GM21360 (cell line): ENCODE measurements around the gene CKS1B.

Experiments used
- ATAC-seq: cut with Tn5 transposase; IDR thresholded peaks from one replicate; pipeline ENCODE4 v1.9.1; 2021; ENCODE audit warnings: mild to moderate bottlenecking, moderate library complexity; ENCODE audit not compliant: unreplicated experiment

Gene CKS1B

GRCh38 chr1:155000411-155000725 is 25.9 kb downstream of the CKS1B start:
- no peak for ATAC-seq

- ATAC-seq: no peak
These were observed 26.4 kb downstream of the CKS1B start for GRCh38 chr1:155000726-155001424.

DNA sequence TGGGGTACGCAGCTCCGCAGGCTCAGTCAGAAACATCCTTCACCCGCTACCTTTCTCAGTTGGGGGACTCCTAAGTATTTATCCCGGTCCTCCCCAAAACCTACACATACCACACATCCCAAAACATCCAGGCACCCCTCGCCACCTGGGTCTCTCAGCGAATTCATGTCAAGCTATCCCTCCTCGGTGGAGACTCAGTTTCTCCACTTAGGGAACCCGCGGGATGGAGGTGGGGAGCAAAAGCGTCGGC is 26.9 kb downstream of the CKS1B start:
- ATAC-seq: no peak

- peak; percentile 36 for ATAC-seq
These were observed 27.4 kb downstream of the CKS1B start for GRCh38 chr1:155001675-155002463.

DNA sequence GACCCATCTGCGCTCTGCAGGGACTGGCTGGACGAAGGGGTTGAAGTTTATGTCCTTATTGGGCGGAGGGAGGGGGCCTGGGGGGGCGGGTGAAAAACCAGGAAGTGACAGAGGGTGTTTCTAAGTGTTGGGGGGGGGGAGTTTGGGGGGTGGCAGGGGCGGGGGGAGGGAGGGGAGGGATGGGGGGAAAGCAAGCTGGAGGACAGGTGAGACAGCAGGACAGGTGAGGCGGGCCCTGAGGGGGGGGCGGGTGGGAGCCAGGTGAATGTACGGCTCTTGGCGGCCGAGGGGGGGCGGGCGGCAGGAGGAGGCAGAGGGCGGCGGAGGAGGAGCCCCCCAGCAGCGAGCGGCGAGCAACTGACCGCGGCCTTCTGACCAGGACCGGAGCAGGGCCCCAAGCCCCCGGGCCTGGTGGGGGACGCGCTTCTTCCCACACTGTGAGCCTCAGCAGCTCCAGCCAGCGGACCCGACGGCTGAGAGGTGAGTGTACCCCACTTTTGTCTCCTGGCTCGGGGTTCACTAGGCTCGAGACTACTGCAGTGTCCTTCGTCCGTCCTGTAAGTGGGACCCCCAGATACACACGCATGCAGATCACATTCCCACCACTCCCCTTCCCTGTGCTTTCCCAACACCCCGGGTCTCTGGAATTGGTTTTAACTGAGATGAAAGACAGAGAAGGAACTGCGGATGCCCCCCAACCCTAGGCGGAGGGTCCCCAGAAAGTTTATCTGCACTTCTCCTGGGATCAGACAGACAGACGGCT is 28.2 kb downstream of the CKS1B start, which contains the start of gene ZBTB7B:
Gene ZBTB7B (plus strand): TSS at position 339 of the 763 bp plus-strand sequence. CDS start 11,859 bp downstream, outside the sequence.
- no peak for ATAC-seq

DNA sequence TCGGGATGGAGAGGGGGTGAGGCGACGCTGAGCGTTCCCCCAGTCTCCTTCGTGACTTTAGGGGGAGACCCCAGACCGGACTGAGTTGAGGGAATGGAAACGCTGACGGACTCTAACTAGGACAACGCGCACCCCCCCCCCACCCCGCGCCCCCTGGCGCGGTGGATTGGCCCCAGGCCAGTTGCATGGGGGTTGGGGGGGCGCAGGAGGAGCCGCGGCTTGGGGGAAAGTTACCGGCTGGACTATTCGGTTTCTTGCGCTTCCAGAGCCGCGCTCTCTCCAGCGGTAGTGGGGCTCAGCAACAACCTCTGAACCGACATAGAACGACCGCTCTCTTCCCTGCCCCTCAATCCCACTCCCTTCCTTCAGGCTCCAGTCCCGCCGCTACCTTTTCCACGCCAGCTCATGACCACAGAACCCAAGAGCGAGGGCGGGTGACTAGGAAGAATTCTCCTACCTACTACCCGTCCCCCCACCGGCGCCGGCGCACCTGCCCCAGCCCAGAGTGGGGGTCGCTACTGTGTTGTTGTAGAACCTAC is 28.8 kb downstream of the CKS1B start:
- no peak for ATAC-seq

DNA sequence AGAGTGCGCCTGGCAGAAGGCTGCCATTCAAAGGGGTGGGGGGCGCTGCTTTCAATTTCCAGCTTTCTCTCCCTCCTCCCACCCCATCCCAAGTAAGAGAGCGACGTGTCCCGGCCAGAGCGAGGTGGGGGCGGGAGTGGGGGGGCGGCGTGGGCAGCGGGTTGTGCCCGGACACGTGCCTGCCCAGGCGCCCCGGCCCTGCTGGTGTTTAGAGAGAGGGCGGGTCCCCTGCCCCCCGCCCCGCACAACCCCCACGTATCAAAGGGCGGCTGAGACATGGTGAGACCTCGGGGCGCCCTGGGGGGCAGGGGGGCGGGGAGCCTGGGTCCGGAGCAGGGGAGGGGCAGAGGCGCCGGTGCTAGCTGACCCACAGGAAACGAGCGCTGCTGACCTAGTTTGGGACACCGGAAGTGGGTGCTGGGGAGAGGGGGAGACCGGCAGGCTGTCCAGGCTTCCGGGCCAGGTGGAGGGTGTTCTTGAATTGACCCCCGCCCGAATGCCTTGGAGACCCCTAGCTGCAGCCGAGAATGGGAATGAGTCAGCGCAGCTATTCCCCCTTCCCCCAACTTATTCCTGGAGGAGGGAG is 29.4 kb downstream of the CKS1B start:
- ATAC-seq: no peak

DNA sequence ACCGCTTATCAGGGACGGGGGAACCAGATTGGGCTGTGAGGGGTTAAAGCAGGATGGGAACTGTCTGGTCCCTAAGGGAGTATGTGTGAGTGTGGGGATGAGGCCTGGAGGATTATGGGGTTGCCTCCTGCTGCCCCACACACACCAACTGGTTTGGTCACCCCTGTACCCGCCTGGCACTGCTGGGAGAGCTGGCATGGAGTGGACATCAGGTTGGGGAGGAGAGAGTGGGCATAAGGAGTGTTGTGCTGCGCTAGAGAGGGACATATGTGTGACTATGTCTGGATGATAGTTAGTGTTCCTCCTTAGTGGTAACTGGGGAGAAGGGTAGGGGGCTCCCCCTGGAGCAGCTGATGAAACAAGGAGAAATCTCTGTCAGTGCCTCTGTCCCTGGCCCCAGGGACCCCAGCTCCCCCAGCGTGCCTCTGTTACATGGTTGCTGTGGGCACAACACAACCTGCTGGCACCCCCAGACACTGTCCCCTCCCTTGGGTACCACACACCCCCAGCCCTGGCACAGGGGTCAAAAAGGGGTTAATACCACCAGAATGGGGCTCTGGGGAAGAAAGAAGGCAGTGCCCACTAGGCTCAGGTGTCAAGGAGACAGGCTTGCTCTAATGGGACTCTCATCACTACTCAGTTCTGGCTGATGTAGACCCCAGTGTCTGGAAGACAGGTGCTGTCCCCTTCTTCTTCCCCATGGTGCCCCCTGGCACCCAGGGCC is 30.0 kb downstream of the CKS1B start:
- ATAC-seq: no peak

GRCh38 chr1:155005076-155006011 is 30.9 kb downstream of the CKS1B start:
- no peak for ATAC-seq

- no peak for ATAC-seq
These were observed 32.2 kb downstream of the CKS1B start for GRCh38 chr1:155006601-155007101.

DNA sequence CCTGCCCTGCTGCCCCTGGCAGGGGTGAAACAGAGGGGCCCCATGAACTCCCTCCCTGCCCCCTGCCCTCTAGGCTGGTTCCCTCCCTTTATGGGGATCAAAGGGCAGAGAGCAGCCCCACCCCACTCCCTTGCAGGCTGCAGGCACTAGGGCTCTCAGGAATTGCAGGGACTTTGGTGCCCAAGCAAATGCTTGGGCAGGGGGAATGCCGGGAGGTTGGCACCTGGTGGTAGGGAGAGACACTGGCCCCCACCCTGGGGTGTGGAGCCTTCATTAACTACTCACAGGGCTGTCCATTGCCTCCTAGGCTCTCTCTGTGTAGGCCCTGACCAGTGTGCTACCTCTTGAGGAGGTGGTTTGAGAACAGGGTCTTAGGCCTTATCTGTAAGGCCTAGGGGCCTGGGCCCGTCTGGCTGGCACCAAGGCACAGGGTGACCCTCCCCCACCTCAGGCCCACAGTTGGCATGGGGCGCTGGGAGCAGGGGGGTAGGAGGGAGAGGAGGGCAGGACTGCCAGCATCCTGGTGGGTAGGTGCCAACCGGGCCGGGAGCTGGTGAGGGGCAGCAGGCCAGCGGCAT is 32.9 kb downstream of the CKS1B start:
- ATAC-seq: no peak

DNA sequence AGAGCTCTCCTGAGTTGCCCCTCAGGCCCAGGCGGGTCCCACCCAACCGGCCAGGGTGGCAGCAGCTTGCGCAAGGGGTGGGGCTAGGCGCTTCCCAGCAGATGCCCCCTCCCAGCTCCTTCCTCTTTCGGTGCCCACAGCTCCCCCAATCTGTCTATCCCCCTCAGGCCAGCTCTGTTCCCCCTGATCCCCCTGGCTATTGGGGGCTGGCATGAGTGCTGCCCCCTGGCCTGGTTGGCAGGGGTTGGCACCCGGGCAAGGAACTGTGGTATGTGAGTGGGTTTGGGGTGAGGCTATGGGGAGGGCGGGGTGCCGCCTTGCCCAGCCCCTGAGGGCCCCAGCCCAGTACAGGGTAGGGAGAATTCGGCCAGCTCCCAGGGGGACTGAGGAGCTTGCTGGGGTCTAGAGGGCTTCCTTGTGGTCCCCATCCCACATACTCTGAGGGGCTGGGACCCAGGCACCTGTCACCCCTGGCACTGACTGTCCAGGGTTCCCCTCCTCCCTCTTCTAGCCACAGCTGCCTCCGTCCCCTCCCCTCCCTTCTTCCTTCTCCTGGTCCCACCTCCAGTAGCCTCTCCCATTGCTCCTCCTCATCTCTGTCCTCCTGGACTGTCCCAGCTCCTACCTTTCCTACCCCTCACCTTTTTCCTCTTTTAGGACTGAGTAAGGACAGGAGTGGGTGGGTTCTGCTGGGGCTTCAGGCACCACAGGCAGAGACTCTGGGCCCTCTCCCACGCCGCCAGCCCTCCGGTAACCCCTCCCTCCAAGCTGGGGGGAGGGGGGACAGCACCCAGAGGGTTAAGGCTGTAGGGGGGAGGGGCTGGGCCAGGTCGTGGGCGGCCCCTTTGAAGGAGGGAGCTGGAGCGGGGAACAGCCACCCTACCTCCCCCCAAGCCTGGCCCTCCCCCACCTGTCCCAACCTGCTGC is 33.8 kb downstream of the CKS1B start:
- ATAC-seq: no peak

DNA sequence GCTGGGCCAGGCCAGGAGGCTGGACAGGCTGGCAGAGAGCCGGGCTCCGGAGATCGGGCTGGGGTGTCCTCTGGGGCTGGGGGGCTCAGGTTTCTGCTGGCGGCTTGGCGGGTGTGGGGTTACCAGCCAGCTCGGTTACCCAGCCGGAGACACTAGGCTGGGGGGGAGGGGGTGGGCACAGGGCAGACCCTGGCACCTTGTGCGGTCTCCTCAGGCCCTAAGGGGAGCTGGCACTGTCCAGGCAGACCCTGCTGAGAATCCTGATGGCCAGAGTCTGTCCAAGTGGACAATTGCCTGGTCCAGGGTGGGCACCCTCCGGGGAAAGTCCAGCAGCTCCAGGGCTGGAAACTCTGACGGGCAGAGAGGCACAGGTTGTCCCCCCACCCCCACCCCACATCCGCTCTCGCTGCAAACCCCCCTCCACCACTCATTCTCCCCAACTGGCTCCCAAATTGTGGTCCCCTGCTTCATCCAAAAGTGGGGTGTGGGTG is 34.8 kb downstream of the CKS1B start:
- ATAC-seq: no peak

GRCh38 chr1:155009742-155010141 is 35.3 kb downstream of the CKS1B start:
- ATAC-seq: no peak

- no peak for ATAC-seq
These were observed 35.9 kb downstream of the CKS1B start for GRCh38 chr1:155010211-155010918.

DNA sequence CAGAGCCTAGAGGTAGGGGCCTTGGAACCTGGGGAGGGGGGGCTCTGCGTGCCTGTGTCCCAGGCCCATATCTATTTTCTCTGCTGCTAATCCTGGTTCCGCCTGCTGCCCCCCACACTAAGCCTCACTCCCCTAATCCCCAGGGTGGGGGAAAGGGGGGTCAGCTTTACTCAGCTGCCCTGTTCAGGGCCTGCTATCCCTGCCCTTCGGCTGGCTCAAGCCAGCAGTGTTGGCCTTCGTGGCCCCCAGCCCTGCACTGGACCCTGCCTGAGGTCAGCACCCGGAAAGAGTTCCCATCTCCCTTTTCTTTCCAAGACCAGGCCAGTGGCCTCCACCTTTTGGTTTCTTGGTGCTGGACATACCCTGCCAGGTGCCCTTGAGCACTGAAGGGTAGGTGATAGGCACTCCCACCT is 36.5 kb downstream of the CKS1B start:
- no peak for ATAC-seq

GRCh38 chr1:155011437-155012025 is 37.0 kb downstream of the CKS1B start:
- no peak for ATAC-seq
